Fibroblast of pulmonary artery (primary cell): ENCODE data around the gene SCYL2.
A peak's percentile ranks its signal among the peaks of the same experiment; 100 is the strongest.
"Not testable (repeated sequence)": the region's sequence is repeated elsewhere in the genome, so short reads cannot be mapped to it uniquely, and the experiment has no call there.

Experiments
- DNase-seq: peaks from one replicate; pipeline ENCODE4 v3.0.0-alpha.2; 2010; ENCODE audit warnings: low read depth
- H3K4me3 ChIP-seq: replicated peaks from 2 replicates; pipeline ENCODE4 v1.5.1; 2011; ENCODE audit warnings: low read depth, mild to moderate bottlenecking, control low read depth, low read length, moderate library complexity
- CTCF ChIP-seq: IDR thresholded peaks from 2 replicates; pipeline ENCODE4 v1.5.1; 2011; ENCODE audit warnings: mild to moderate bottlenecking, control low read depth, low read length, inconsistent platforms; ENCODE audit errors: missing control alignments

The SCYL2 gene

GRCh38 chr12:100249941-100250340 lies 17.0 kb upstream of the SCYL2 start:
- H3K4me3 ChIP-seq = no peak overlapping the region
- no peak for TF ChIP-seq CTCF
- no peak for DNase-seq

DNA sequence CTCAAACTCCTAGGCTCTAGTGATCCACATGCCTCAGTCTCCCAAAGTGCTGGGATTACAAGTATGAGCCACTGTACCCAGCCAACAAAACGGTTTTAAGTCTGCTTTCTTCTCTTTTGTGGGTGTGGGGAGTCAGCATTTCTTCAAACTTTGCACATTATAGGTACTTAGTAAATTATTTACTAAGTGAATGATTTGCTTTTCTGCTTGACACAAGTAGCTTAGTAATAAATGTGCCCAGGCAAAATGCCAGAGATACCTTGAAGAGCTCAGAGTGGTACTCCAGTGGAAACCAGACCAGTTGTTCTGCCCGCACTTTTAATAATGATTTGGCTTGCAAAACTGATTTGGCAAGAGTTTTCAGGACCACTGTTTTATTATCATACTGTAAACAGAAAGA lies 15.1 kb upstream of the SCYL2 start:
- DNase-seq = no peak
- no peak for TF ChIP-seq CTCF
- H3K4me3 ChIP-seq = no peak overlapping the region

GRCh38 chr12:100253437-100253836 lies 13.5 kb upstream of the SCYL2 start:
- H3K4me3 ChIP-seq = no peak overlapping the region
- DNase-seq = no peak
- TF ChIP-seq CTCF = no peak

DNA sequence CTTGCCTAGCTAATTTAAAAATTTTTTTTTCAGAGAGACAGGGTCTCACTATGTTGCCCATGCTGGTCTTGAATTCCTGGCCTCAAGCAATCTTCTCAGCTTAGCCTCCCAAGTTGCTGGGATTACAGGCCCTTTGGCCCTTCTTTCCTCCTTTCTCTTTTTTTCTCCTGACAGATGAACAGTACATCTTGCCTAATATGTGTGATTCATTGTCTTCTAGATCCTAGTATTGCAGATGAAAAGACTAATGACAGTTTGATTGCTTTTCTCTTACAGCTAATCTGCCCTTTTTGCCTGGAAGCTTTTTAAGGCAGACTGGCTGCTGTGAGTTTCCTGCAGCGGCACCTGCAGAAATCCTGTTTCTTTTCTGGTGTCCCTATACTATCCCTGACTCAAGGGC lies 12.1 kb upstream of the SCYL2 start:
- no peak overlapping the region for H3K4me3 ChIP-seq
- DNase-seq = peak; percentile 7
- TF ChIP-seq CTCF = no peak

- no peak overlapping the region for H3K4me3 ChIP-seq
- no peak for DNase-seq
- TF ChIP-seq CTCF = no peak
Measured at GRCh38 chr12:100258127-100258526, 8.8 kb upstream of the SCYL2 start.

- no peak for TF ChIP-seq CTCF
- H3K4me3 ChIP-seq = no peak overlapping the region
- no peak for DNase-seq
Measured at GRCh38 chr12:100263131-100263530, 3.8 kb upstream of the SCYL2 start.

DNA sequence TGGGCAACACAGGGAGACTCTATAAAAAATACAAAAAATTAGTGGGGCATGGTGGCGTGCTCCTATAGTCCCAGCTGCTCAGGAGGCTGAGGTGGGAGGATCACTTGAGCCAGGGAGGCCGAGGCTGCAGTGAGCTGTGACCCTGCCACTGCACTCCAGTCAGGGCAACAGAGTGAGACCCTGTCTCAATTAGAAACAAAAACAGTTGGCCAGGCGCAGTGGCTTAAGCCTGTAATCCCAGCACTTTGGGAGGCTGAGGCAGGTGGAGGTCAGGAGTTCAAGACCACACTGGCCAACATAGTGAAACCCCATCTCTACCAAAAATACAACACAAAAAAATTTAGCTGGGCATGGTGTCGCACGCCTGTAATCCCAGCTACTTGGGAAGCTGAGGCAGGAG lies 1.9 kb upstream of the SCYL2 start:
- H3K4me3 ChIP-seq = not testable (repeated sequence)

More for the DNA sequence above, 1.9 kb upstream of the SCYL2 start:
- not testable (repeated sequence) for DNase-seq
